Measurements from ENCODE around the gene EPS15. TPM values are rescaled to one million over a fixed set of nuclear protein-coding genes. Genes with fewer than 3 reads are reported as not detected.
A peak's percentile ranks its signal among the peaks of the same experiment; 100 is the strongest.
"Not testable (repeated sequence)": the region's sequence is repeated elsewhere in the genome, so short reads cannot be mapped to it uniquely, and the experiment has no call there.

Gene EPS15
- polyA plus RNA-seq, 3 donors = 41.1 to 44.9 (median 41.6) TPM

DNA sequence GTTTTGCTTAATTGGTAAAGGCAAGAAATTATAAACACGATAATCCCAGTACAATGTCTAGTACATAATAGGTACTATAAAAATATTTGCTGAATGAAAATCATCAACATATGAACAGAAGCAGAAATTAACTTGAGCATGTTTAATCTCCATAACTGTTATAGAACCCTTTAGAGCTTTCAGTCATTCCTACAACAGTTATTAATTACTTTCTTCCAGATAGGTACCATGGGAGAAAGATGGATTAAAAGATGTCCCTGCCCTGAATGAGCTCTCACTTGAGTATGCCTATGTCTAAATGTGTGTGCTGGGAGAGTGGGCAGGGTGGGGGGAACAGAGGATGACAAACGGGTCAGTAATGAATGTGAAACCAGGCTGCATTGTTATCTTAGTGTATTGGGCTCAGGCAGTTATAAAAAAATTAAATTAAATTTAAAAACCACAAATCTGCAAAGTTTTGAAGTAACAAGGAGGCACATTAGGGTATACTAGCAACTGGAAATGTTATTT is 2.4 kb downstream of the EPS15 start:
- DNase-seq (ENCODE audit: low read depth in 3 of 3, low spot score in 2 of 3) = no peak

DNA sequence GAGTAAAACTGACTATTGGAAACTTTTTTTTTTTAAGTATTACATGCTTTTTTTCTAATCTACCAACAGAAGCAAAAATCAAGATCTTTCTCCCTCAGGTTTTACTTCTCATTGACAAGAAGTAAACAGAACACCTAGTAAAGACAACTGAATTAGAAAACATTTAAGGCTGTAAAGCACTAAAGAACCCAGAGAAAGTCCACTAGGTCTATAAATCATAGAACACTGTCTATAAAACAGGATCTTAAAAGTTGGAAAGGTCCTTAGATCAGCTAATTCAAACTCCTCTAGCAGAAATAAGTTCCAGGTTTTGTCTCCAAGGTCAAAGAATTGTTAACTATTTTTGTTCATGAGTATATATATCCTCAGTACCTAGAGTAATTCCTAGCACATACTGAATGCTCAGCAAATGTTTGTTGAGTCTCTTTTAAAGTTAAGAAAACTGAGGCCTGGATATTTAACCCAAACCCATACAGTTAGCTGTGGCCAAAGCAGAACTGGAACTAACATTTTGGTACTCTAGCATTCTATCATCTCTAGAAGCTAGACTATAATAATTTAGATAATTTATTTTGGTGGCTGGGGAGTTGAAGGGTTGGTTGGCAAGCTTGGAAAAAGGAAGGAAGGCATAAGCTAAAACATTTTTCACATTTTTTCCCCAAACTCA is 3.0 kb downstream of the EPS15 start:
- no peak for DNase-seq (ENCODE audit: low read depth in 3 of 3, low spot score in 2 of 3)

DNA sequence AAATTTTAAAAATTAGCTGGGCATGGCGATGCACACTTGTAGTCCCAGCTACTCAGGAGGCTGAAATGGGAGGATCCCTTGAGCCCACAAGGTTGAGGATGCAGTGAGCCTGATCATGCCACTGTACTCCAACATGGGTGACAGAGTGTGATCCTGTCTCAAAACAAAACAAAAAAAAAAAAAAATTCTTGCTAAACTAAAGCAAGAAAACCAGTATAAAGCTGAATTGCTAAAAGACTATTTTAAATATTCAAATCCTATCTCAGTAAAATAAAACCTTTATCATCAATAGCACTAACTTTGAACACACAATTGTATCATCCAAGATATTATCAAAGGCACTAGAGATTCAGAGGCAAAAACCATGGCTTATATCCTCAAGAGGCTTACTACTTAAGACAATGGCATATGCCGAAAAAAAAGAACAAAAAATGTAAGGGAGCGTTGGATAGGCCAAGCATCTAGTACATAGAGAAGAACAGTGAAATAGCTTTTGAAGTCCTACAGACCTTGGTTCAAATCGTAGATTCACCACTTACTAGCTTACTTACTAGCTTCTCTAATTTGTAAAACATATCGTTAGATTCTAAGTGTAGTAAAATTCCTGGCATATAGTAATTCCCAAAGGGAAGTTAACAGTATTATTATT is 3.6 kb downstream of the EPS15 start:
- DNase-seq (ENCODE audit: low read depth in 3 of 3, low spot score in 2 of 3) = no peak

DNA sequence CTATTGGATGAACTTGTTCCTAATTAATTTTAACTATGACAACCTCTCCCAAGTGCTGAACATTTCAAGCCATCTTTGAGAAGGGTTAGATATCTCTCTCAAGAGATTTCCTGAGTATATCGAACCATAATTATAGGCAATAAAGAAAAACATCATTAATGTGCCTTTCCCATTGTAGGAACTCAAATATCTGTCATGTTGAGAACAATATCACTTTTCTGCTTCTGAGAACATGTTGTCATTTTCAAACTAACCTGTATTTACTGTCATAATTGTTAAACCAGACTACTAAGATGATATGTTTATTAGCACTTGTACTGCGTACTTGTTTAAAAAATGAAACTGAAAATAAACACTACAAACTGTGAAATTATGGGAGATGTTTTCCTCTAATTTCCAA is 4.3 kb downstream of the EPS15 start:
- no peak for DNase-seq (ENCODE audit: low read depth in 3 of 3, low spot score in 2 of 3)

DNA sequence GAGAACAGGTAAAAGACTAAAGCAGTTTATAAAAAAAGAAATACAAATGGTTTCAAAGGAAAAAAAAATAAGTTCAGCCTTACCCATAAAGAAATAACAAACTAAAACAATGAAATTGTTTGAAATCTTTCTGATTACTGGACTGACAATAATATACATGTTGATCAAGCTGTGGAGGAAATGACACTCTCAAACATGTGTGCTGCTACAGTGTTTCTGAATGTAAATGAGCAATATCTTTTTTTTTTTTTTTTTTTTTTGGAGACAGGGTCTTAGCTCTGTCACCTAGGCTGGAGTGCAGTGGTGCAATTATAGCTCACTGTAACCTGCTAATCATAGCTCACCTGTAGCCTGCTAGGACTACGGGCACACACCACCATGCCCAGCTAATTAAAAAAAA is 6.5 kb downstream of the EPS15 start:
- no peak for DNase-seq (ENCODE audit: low read depth in 3 of 3, low spot score in 2 of 3)

DNA sequence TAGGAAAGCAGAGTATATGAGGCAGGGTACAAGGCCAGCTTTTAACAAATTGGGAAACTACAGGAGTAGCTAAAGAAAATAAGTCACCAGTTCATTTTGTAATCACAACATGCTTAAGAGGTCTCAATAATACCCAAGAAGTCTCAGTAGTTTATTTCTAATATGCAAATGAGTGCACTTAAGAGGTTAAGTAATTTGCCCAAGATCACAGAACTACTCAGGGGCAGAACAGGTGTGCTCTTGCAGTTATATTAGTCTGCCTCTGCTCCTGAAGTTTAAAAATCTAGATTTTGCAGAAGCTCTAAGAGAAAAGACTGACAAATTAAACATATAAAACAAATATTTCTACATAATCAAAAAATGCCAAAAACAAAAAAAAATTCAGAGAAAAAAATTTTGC is 6.9 kb downstream of the EPS15 start:
- no peak for DNase-seq (ENCODE audit: low read depth in 3 of 3, low spot score in 2 of 3)

DNA sequence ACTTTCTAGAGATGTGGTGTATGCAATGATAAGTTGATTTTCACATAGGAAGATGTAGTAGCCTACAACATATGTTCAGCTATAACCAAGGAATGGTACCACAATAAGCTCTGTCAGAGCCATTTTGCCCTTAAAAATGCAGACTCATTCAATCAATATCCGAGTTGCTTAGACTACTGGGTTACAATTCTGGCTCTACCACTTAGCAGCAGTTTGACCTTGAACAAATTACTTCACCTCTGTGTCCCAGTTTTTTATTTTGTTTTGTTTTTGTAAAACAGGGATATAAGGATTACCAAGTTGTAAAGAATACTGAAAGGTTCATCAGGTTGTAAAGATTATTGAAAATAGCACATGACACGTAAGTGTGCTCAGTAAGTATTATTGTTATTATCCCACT is 9.3 kb downstream of the EPS15 start:
- DNase-seq (ENCODE audit: low read depth in 3 of 3, low spot score in 2 of 3) = no peak

DNA sequence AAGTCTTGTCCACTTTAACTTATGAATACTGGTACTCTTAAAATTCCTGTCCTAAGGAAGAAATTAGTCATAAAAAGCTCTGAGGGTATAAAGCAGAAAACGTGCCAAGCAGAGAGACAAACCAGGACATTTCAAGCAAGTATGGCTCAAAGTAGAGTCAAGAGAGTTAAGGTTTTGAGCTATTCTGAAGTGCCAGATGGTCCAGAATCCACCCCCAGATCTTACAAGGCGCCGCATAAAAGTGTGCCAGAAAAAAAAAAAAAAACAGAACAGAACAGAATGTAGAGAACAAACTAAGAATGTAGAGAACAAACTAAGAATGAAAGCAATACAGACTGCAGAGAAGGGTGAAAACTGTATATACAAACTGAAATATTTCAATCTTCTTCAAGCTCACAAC is 12.5 kb downstream of the EPS15 start:
- peak in 1 of 3 donors; percentile 5 for DNase-seq (ENCODE audit: low read depth in 3 of 3, low spot score in 2 of 3)

DNA sequence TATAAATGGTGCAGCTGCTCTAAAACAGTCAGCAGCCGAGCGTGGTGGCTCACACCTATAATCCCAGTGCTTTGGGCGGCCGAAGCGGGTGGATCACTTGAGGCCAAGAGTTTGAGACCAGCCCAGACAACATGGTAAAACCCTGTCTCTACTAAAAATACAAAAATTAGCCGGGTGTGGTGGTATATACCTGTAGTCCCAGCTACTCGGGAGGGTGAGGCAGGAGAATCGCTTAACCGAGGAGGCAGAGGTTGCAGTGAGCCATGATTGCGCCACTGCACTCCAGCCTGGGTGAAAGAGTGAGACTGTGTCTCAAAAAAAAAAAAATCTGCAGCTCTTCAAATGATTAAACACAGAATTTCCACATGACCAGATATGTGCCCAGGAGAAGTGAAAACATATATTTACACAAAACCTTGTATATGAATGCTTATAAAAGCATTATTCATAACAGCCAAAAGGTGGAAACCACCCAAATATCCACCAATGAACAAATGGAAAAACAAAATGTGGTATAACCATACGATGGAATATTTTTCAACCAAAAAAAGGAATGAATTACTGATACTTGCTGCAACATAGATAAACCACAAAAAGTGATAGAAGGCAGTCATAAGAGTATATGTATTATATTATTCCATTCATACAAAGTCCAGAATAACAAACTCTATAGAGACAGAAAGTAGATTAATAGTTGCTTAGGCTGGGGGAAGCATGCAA is 14.1 kb downstream of the EPS15 start:
- DNase-seq (ENCODE audit: low read depth in 3 of 3, low spot score in 2 of 3) = no peak

DNA sequence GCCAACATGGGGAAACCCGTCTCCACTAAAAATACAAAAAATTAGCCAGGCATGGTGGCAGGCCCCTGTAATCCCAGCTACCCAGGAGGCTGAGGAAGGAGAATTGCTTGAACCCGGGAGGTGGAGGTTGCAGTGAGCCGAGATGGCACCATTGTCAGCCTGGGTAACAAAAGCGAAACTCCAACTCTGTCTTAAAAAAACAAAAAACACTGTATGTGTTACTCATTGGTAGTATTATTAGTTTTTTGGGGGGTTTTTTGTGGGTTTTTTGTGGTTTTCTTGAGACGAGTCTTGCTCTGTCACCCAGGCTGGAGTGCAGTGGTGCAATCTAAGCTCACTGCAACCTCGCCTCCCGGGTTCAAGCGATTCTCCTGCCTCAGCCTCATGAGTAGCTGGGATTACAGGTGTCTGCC is 17.8 kb downstream of the EPS15 start:
- DNase-seq (ENCODE audit: low read depth in 3 of 3, low spot score in 2 of 3) = not testable (repeated sequence)

DNA sequence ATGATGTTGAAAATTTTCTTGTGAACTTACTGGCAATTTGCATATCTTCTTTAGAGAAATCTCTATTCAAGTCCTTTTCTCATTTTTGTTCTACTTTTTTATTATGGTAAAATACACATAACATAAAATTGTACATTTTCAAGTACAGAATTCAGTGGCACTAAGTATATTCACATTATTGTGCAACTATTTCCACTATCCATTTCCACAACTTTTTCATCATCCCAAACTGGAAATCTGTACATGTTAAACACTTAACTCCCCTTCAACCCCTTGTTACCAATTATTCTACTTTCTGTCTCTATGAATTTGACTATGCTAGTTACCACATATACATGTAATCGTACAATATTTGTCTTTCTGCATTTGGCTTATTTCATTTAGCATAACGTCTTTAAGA is 19.4 kb downstream of the EPS15 start:
- no peak for DNase-seq (ENCODE audit: low read depth in 3 of 3, low spot score in 2 of 3)

DNA sequence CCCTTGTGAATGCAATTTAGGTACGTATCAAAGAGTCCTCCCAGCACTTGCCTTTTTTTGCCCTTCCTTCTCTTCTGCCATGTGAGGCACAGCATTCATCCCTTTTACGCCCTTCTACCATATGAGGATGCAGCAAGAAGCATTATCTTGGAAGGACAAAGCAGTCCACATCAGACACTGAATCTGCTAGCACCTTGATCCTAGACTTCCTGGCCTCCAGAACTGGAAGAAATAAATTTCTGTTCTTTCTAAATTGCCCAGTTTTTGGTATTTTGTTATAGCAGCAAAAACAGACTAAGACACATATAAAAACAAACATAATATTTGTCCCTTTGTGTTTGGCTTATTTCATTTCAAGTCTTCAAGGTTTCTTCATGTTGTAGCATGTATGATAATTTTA is 20.1 kb downstream of the EPS15 start:
- no peak for DNase-seq (ENCODE audit: low read depth in 3 of 3, low spot score in 2 of 3)

DNA sequence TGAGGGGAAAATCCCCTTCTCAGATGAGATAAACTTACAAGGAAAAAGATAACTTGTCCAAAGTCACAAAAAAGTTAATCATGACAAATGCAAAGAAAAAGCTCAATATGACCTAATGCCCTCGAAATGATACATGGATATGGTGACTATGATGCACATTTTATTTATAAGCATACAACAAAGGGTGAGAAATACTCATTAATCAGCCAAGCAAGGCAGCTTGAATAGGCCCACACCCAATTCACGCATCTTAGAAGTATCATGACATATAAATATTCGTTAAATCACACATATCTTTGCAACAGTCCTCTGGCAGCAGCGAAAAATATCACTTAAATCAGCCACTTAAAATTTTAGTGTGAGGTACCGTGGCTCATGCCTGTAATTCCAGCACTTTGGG is 21.7 kb downstream of the EPS15 start:
- no peak for DNase-seq (ENCODE audit: low read depth in 3 of 3, low spot score in 2 of 3)

DNA sequence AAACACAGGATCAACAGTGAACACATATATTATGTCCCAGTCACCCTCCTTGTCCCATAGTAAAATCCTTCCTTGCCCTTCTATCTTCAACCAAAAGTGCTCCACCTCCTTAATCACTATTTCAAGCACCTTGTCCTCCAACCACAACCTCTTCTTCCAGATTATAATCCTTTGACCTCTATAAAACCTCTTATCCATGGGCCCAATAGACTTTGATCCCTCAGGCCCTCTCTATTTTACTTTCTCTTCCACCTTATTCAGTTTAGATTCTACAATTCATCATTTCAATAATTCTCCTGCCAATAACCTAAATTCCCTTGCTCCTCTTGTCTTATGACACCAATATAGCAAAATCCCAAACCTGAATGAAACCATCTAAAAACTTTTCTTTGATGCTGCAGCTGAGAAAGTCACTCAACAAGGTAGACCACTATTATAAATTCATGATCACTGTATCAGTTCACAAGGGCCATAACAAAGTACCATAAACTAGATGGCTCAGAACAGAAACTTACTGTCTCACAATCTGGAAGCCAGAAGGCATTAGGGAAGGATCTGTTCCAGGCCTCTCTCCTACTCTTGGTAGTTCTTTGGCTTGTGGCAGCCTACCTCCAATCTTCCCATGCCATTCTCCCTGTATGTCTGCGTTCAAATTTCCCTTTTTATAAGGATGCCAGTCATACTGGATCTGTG is 24.8 kb downstream of the EPS15 start:
- DNase-seq (ENCODE audit: low read depth in 3 of 3, low spot score in 2 of 3) = no peak

DNA sequence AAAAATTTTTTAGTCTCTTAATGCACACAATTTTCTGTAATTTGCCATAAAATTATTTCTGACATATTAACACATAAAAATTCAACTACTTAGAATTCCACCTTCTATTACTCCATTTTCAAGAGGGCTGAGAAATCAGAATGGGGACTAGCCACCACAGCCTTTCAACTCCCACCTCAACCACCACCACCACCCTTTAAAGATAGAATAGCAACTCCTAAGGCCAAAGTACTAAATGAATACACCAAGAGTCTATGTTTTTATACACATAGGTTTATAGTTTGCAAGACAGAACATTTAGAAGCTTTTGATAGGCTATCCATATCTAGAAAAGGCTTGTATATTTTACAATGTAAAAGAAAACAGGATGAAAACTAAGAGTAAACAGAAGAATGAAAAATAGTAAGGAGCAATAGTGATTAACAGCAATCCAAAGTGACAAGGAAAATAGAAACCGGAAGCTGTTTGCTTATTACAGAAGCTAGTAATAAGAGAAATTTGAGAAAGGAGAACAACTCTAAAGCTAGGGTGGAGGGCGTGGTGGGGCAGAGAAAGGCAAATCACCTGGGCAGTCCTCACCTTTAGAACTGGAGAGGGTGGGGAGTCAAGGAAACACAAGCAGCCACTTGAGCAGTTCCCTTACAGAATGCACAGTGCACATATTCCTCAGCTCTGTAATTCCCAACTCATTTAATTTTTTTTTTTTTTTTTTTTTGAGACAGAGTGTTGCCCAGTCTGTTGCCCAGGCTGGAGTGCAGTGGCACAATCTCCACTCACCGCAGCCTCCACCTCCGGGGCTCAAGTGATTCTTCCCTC is 27.7 kb downstream of the EPS15 start:
- DNase-seq (ENCODE audit: low read depth in 3 of 3, low spot score in 2 of 3) = no peak

DNA sequence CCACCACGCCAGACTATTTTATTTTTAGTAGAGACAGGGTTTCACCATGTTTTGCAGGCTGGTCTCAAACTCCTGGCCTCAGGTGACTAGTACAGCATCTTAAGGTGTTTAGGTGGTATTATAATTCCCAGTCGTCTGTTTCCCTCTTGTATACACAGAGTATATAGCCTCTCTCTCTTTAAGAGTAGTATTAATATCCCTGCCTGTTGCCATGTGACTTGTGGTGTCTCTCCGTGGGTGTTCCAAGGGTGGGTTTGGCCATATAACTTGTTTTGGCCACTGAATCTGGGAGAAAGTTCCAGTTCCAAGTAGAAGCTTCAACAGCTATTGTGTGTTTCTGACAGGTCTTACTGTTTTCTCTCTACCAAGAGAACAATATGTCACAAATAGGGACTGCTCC is 29.6 kb downstream of the EPS15 start:
- no peak for DNase-seq (ENCODE audit: low read depth in 3 of 3, low spot score in 2 of 3)

DNA sequence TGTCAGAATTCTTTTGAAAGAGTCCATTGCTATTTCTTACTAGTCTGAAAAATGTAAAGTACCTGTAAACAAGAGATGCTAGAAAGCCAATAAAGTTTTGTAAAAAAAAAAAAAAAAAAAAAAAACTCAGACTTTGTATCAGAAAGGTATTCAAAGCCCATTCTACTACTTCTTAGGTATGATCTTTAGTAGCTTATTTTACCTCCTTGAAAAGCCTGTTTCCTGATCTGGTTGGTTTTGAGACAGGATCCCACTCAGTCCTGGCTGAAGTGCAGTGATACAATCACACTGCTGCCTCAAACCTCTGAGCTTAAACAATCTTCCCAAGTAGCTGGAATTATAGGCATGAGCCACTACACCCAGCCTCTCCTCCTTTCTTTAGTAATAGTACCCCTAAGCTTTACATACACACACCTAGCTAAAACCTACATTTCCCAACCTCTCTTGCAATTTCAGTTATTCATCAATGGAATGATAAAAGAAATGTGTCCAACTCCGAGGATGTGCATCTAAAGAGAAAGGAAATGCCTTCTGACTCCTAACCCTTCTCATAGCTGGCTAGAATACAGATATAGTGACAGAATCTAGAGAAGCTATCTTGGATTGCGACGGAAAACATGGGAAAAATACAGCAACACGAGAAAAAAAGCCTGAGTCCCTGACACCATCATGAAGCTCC is 30.6 kb downstream of the EPS15 start:
- no peak for DNase-seq (ENCODE audit: low read depth in 3 of 3, low spot score in 2 of 3)

DNA sequence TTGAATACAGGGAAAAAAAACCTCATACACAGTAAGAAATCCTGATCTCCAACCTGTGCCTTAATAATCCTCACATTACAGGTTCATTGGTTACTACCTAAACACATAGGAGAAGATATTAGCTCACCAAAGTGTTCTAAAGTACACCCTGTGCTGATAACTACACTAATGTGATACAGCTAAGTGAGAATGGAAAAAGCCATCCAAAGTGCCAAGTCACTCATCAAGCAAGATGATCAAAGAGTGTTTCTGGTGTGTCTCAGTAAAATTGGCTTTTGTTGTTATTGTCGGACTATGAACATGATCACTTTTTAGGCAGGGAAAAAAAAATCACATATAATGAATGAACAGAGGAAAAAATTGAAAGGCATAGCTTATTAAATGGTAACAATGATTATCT is 31.4 kb downstream of the EPS15 start:
- no peak for DNase-seq (ENCODE audit: low read depth in 3 of 3, low spot score in 2 of 3)

DNA sequence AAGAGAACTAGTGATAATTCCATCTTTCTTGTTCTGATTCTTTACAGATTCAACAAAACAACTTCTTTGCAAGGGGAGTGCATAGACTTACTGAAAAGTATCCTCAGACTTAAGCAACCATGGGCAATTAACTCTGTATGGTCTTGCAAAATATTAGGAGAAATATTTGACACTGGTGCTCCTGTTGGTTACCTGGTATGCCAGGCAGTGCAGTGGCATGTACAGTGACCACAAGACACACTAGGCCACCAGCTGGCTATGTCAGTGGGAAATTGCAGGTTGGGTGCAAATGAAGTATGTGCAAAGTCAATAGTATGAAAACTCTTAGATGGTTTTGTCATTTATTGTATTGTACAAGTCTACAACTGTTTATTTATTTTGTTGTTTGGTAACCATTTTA is 34.5 kb downstream of the EPS15 start:
- DNase-seq (ENCODE audit: low read depth in 3 of 3, low spot score in 2 of 3) = no peak

DNA sequence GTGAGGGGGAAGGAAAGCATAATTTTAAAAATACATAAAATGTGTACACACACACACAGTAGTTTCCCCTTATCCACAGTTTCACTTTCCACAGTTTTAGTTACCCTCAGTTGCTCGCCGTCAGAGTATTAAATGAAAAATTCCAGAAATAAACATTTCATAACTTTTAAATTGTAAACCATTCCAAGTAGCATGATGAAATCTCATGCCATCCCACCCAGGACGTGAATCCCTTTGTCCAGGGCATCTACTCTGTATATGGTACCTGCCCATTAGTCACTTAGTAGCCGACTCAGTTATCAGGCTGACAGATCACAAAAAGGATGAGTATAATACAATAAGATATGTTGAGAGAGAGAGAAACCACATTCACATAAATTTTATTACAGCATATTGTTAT is 36.2 kb downstream of the EPS15 start:
- no peak for DNase-seq (ENCODE audit: low read depth in 3 of 3, low spot score in 2 of 3)
